Activated T-cell treated with anti-CD3 and anti-CD28 coated beads, Interleukin-2, amount 50 U/mL, for 4 hours (primary cell): ENCODE results near the gene SNRNP70. TPM values are rescaled to one million over a fixed set of nuclear protein-coding genes. Genes with fewer than 3 reads are reported as not detected.
"Not testable (repeated sequence)": the region's sequence is repeated elsewhere in the genome, so short reads cannot be mapped to it uniquely, and the experiment has no call there.

ENCODE experiments used
- ATAC-seq, 2 donors: fragments of 200-7000 bp; cut with Tn5 transposase; one replicate each; pipeline ENCODE4 v1.10.0; 2021
- DNase-seq: peaks from one replicate; pipeline ENCODE4 v3.0.0-alpha.2; 2020
- H3K27me3 Mint-ChIP-seq: one replicate; pipeline ENCODE4 v1.8.0; 2021; ENCODE audit warnings: low read depth, mixed read lengths
- H3K36me3 Mint-ChIP-seq: one replicate; pipeline ENCODE4 v1.8.0; 2022; ENCODE audit warnings: mixed read lengths; ENCODE audit not compliant: insufficient read depth
- H3K4me1 Mint-ChIP-seq: one replicate; pipeline ENCODE4 v1.8.0; 2021; ENCODE audit warnings: low read depth, mixed read lengths
- H3K4me3 Mint-ChIP-seq: one replicate; pipeline ENCODE4 v1.8.0; 2021; ENCODE audit warnings: mild to moderate bottlenecking, moderate library complexity, mixed read lengths
- H3K9me3 Mint-ChIP-seq: one replicate; pipeline ENCODE4 v1.8.0; 2021; ENCODE audit warnings: mixed read lengths
- total RNA-seq, 3 donors: library from RNA; stranded (reverse); gene quantifications; one replicate each; pipeline ENCODE4 v1.2.1, GENCODE V29; 2021

The SNRNP70 gene
- total RNA-seq: 100 to 1,000 TPM; 278 to 294 (median 283) TPM

- DNase-seq (peak; percentile 98), ATAC-seq (peak; percentile 95 to 97)
- peak within 1 kb of the TSS; percentile 99 for H3K4me3 Mint-ChIP-seq
- H3K9me3 Mint-ChIP-seq: no peaks in the 10 kb centered on the region
- peaks cover 30% of the 10 kb centered on the region for H3K4me1 Mint-ChIP-seq
- peaks cover 22% of the 10 kb centered on the region for H3K36me3 Mint-ChIP-seq
- H3K27me3 Mint-ChIP-seq: peaks cover 3% of the 10 kb centered on the region
Observed at GRCh38 chr19:49085020-49085867, at the start of gene SNRNP70. Gene SNRNP70, plus strand, starts transcription at chr19:49085451. Its CDS starts 964 bp downstream, at chr19:49086415.

- H3K4me1 Mint-ChIP-seq, H3K9me3 Mint-ChIP-seq, H3K4me3 Mint-ChIP-seq, H3K27me3 Mint-ChIP-seq, H3K36me3 Mint-ChIP-seq: not testable (repeated sequence)
- ATAC-seq (peak; percentile 30 to 56), DNase-seq (peak; percentile 40)
Observed at GRCh38 chr19:49036815-49037214, 48.4 kb upstream of the SNRNP70 start, which contains the start of gene CGB1. Gene CGB1, minus strand, starts transcription at chr19:49036895. Its CDS starts 184 bp downstream, at chr19:49036711.

- H3K4me1 Mint-ChIP-seq, H3K27me3 Mint-ChIP-seq, H3K9me3 Mint-ChIP-seq, DNase-seq, H3K36me3 Mint-ChIP-seq, H3K4me3 Mint-ChIP-seq, ATAC-seq: not testable (repeated sequence)
Observed at GRCh38 chr19:49038111-49038510, 47.1 kb upstream of the SNRNP70 start.

- DNase-seq, H3K36me3 Mint-ChIP-seq, H3K4me1 Mint-ChIP-seq, ATAC-seq, H3K27me3 Mint-ChIP-seq, H3K9me3 Mint-ChIP-seq, H3K4me3 Mint-ChIP-seq: not testable (repeated sequence)
Observed at GRCh38 chr19:49038557-49039276, 46.5 kb upstream of the SNRNP70 start.

GRCh38 chr19:49039736-49040135 lies 45.5 kb upstream of the SNRNP70 start:
- DNase-seq, H3K9me3 Mint-ChIP-seq, ATAC-seq, H3K4me1 Mint-ChIP-seq, H3K4me3 Mint-ChIP-seq, H3K36me3 Mint-ChIP-seq, H3K27me3 Mint-ChIP-seq: not testable (repeated sequence)

GRCh38 chr19:49042177-49042576 lies 43.1 kb upstream of the SNRNP70 start:
- no peaks in the 10 kb centered on the region for H3K4me1 Mint-ChIP-seq
- H3K27me3 Mint-ChIP-seq: no peaks in the 10 kb centered on the region
- H3K4me3 Mint-ChIP-seq: no peak overlapping the region
- no peaks in the 10 kb centered on the region for H3K9me3 Mint-ChIP-seq
- no peak for ATAC-seq
- H3K36me3 Mint-ChIP-seq: no peaks in the 10 kb centered on the region
- DNase-seq: no peak

GRCh38 chr19:49042666-49043065 lies 42.6 kb upstream of the SNRNP70 start:
- not testable (repeated sequence) for H3K4me3 Mint-ChIP-seq, H3K9me3 Mint-ChIP-seq, ATAC-seq, H3K27me3 Mint-ChIP-seq, H3K4me1 Mint-ChIP-seq, H3K36me3 Mint-ChIP-seq, DNase-seq

- ATAC-seq: not testable (repeated sequence)
Observed at GRCh38 chr19:49043548-49043947, 41.7 kb upstream of the SNRNP70 start, which contains the start of gene CGB5. Gene CGB5, plus strand, starts transcription at chr19:49043848. Its CDS starts 362 bp downstream, at chr19:49044210.

GRCh38 chr19:49049011-49049410 lies 36.2 kb upstream of the SNRNP70 start, which contains the start of gene CGB8:
Gene CGB8, minus strand, starts transcription at chr19:49049111. Its CDS starts 372 bp downstream, at chr19:49048739.
- H3K9me3 Mint-ChIP-seq, H3K27me3 Mint-ChIP-seq, H3K4me1 Mint-ChIP-seq: not testable (repeated sequence)

More at GRCh38 chr19:49043548-49043947, 41.7 kb upstream of the SNRNP70 start, which contains the start of gene CGB5:
- H3K4me1 Mint-ChIP-seq, H3K36me3 Mint-ChIP-seq, DNase-seq, H3K27me3 Mint-ChIP-seq, H3K9me3 Mint-ChIP-seq, H3K4me3 Mint-ChIP-seq: not testable (repeated sequence)

GRCh38 chr19:49049834-49050233 lies 35.4 kb upstream of the SNRNP70 start:
- not testable (repeated sequence) for H3K27me3 Mint-ChIP-seq

More at GRCh38 chr19:49049011-49049410, 36.2 kb upstream of the SNRNP70 start, which contains the start of gene CGB8:
- not testable (repeated sequence) for ATAC-seq, H3K4me3 Mint-ChIP-seq, DNase-seq, H3K36me3 Mint-ChIP-seq

GRCh38 chr19:49050376-49051033 lies 34.7 kb upstream of the SNRNP70 start:
- DNase-seq, H3K27me3 Mint-ChIP-seq, H3K9me3 Mint-ChIP-seq, ATAC-seq, H3K4me3 Mint-ChIP-seq, H3K36me3 Mint-ChIP-seq, H3K4me1 Mint-ChIP-seq: not testable (repeated sequence)

More at GRCh38 chr19:49049834-49050233, 35.4 kb upstream of the SNRNP70 start:
- not testable (repeated sequence) for H3K4me3 Mint-ChIP-seq, H3K36me3 Mint-ChIP-seq, ATAC-seq, H3K9me3 Mint-ChIP-seq, H3K4me1 Mint-ChIP-seq, DNase-seq

- no peaks in the 10 kb centered on the region for H3K9me3 Mint-ChIP-seq
- H3K36me3 Mint-ChIP-seq: no peaks in the 10 kb centered on the region
- peaks cover 22% of the 10 kb centered on the region for H3K4me1 Mint-ChIP-seq
- H3K27me3 Mint-ChIP-seq: peaks cover 41% of the 10 kb centered on the region
- DNase-seq (peak; percentile 36), ATAC-seq (peak; percentile 78 to 81)
- peak overlapping the region; percentile 77 for H3K4me3 Mint-ChIP-seq
Observed at GRCh38 chr19:49056101-49056901, 28.9 kb upstream of the SNRNP70 start.

- H3K9me3 Mint-ChIP-seq, H3K36me3 Mint-ChIP-seq, DNase-seq: not testable (repeated sequence)
- H3K4me3 Mint-ChIP-seq: peak overlapping the region; percentile 77
- H3K27me3 Mint-ChIP-seq: peaks cover 45% of the 10 kb centered on the region
- peaks cover 22% of the 10 kb centered on the region for H3K4me1 Mint-ChIP-seq
- peak in 1 of 2 donors; percentile 6 for ATAC-seq
Observed at GRCh38 chr19:49056902-49057596, 28.2 kb upstream of the SNRNP70 start.
